Lung (tissue), 12 donors: ENCODE data around the gene LTBP2. TPM values are rescaled to one million over a fixed set of nuclear protein-coding genes. Genes with fewer than 3 reads are reported as not detected.
A peak's percentile ranks its signal among the peaks of the same experiment; 100 is the strongest.

Experiments
- ATAC-seq: fragments of 200-7000 bp; cut with Tn5 transposase; one replicate; pipeline ENCODE4 v1.9.1; 2020; ENCODE audit warnings: moderate number of reproducible peaks; ENCODE audit not compliant: insufficient read depth, low FRiP score
- DNase-seq, 3 donors: peaks; one replicate each; pipeline ENCODE4 v3.0.0-alpha.2; 2013 to 2017
- H3K27ac ChIP-seq, 2 donors: one replicate each; pipeline ENCODE4 v1.5.1; 2013; ENCODE audit warnings: mild to moderate bottlenecking in 2 of 2, moderate library complexity in 2 of 2, control low read depth in 1 of 2, inconsistent platforms in 1 of 2, low read depth in 1 of 2, low read length in 1 of 2
- H3K27me3 ChIP-seq, 3 donors: one replicate each; pipeline ENCODE4 v1.5.1; 2013; ENCODE audit warnings: low read length in 2 of 3; ENCODE audit not compliant: control insufficient read depth in 3 of 3, insufficient read depth in 3 of 3
- H3K36me3 ChIP-seq, 4 donors: one replicate each; pipeline ENCODE4 v1.5.1; 2013; ENCODE audit warnings: low read length in 4 of 4, mild to moderate bottlenecking in 1 of 4, moderate library complexity in 1 of 4; ENCODE audit not compliant: control insufficient read depth in 4 of 4, insufficient read depth in 4 of 4
- H3K4me1 ChIP-seq, 5 donors: one replicate each; pipeline ENCODE4 v1.5.1; 2013; ENCODE audit warnings: low read length in 5 of 5, mild to moderate bottlenecking in 2 of 5, moderate library complexity in 1 of 5; ENCODE audit not compliant: control insufficient read depth in 5 of 5, insufficient read depth in 5 of 5
- H3K4me3 ChIP-seq: one replicate; pipeline ENCODE4 v1.5.1; 2013; ENCODE audit warnings: mild to moderate bottlenecking, control low read depth, moderate library complexity
- H3K9ac ChIP-seq, 2 donors: one replicate each; pipeline ENCODE4 v1.5.1; 2013; ENCODE audit warnings: low read length in 2 of 2, control low read depth in 1 of 2; ENCODE audit not compliant: insufficient read depth in 1 of 2
- H3K9me3 ChIP-seq, 4 donors: one replicate each; pipeline ENCODE4 v1.5.1; 2013; ENCODE audit warnings: low read length in 3 of 4, mild to moderate bottlenecking in 1 of 4, moderate library complexity in 1 of 4; ENCODE audit not compliant: control insufficient read depth in 4 of 4, insufficient read depth in 3 of 4
- WGBS, 2 donors: extraction: QIAGEN DNeasy Blood & Tissue Kit; methylation state at CpG; one replicate each; pipeline ENCODE4 v1.1.7; 2013; 5-methylcytosine and 5-hydroxymethylcytosine counted together
- polyA plus RNA-seq, 2 donors: library from polyadenylated mRNA; stranded (reverse); fragments of 200-250 nt; gene quantifications; one replicate each; pipeline ENCODE4 v1.2.1, GENCODE V29; 2013
- total RNA-seq, 2 donors: library from RNA; depleted of rRNA in 1 of 2; stranded (reverse); fragments of >200 nt in 1 of 2; gene quantifications; one replicate each; pipeline ENCODE4 v1.2.1, GENCODE V29; 2014 to 2021
- TF ChIP-seq, protein P1 (sequence below): IDR thresholded peaks from 2 replicates; pipeline ENCODE4 v1.5.1; 2012; ENCODE audit warnings: mild to moderate bottlenecking; ENCODE audit errors: control extremely low read depth, extremely low read depth
- donor health status: control.
- donor health status: control.
- donor health status: Bipolar disorder and iron deficiency.
- donor health status: healthy.
- donor health status: DM: yes; HTN: yes; CAD: no.

LTBP2 gene
- total and polyA plus RNA-seq, 4 donors, result 13.2 to 78.4 (median 25.8) TPM

DNA sequence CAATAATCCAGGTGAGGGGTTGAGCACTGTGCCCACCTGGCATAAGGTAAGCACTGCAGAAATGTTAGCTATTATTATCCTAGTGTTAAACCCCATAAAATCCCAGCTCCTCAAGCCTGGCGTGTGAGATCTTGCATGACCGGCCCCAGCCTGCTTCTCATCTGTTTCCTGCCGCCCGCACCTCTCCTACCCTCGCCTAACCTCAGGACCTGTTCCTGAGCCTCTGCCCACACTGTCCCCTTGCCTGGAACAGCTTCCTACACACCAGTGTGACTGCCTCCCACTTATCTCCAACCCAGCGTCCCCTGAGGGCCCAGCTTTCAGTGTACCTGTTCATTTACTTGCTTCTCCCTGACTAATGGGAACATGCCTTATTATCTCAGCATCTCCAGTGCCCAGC is 93.8 kb downstream of the LTBP2 start:
- TF ChIP-seq, protein P1, sequence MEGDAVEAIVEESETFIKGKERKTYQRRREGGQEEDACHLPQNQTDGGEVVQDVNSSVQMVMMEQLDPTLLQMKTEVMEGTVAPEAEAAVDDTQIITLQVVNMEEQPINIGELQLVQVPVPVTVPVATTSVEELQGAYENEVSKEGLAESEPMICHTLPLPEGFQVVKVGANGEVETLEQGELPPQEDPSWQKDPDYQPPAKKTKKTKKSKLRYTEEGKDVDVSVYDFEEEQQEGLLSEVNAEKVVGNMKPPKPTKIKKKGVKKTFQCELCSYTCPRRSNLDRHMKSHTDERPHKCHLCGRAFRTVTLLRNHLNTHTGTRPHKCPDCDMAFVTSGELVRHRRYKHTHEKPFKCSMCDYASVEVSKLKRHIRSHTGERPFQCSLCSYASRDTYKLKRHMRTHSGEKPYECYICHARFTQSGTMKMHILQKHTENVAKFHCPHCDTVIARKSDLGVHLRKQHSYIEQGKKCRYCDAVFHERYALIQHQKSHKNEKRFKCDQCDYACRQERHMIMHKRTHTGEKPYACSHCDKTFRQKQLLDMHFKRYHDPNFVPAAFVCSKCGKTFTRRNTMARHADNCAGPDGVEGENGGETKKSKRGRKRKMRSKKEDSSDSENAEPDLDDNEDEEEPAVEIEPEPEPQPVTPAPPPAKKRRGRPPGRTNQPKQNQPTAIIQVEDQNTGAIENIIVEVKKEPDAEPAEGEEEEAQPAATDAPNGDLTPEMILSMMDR, result no peak
- Histone ChIP-seq H3K4me1 (peaks cover 0 to 16% (median 0%) of the 10 kb centered on the region in 5 donors), H3K9ac (no peak overlapping the region), H3K36me3 (no peaks in the 10 kb centered on the region), H3K9me3 (no peaks in the 10 kb centered on the region), H3K27me3 (no peaks in the 10 kb centered on the region), H3K27ac (no peak overlapping the region), H3K4me3 (no peak overlapping the region)
- 46 to 77% methylated on average over 6 of the region's 6 CpGs for WGBS, 2 donors
- DNase-seq (no peak), ATAC-seq (no peak)

DNA sequence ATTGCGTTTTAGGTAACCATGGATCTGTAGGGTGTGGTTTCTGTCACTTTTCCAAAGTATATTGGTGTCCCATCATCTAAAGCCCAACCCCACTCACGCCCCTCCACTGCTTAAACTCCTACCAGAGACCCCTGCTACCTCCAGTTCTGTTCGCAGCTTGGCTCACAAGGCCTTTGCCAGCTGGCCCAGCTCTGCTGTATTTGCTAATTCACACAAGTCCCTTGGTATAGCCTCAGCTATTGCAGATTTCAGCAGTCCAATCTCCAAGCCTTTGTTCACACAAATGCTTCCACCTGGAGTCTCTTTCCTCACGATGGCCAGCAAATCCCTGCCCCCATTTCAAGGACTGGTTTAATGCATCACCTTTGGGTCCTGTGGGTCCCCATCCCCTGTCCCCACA is 94.3 kb downstream of the LTBP2 start:
- Histone ChIP-seq H3K4me1 (peaks cover 0 to 16% (median 0%) of the 10 kb centered on the region in 5 donors), H3K9me3 (no peaks in the 10 kb centered on the region), H3K27ac (no peak overlapping the region), H3K27me3 (no peaks in the 10 kb centered on the region), H3K9ac (no peak overlapping the region), H3K36me3 (no peaks in the 10 kb centered on the region), H3K4me3 (no peak overlapping the region)
- ATAC-seq, result no peak
- TF ChIP-seq, protein P1, result no peak
- DNase-seq, result no peak
- whole genome bisulfite sequencing, 2 donors, result 84 to 89% methylated on average over 4 of the region's 4 CpGs

DNA sequence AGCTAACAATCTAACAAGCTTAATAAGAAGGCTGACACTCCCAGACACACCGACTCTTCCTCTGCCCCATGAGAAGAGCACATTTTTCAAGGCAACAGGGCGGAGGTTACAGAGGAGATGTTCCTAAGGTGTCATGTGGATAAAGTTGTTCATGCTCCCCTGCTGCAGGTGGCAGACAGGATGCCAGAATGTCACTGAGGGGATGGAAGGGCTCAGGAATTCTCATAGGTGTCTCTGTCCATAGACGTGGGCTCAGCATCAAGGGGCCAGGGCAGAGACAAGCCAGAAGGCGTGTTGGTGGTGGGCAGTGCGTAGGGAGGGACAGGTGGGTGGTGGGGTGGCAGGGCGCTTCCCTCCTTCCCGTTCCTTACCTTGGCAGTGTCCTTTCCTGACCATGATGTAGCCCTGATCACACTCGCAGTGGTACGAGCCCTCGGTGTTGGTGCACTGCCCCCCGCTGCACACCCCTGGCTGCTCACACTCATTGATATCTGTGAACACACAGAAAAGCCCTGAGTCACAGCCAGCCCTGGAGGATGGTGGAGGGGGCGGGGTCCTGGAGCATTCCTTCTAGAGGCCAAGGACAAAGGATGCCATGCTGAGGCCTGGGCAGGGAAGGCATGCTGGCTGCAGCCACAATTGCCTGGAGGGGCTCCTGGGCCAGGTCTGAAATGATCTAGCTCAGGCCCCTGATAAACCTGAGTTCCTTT is 95.4 kb downstream of the LTBP2 start:
- no peak overlapping the region for H3K9ac ChIP-seq
- peaks cover 0 to 16% (median 0%) of the 10 kb centered on the region in 5 donors for H3K4me1 ChIP-seq
- ATAC-seq, result no peak
- H3K4me3 ChIP-seq, result no peak overlapping the region
- 90 to 96% methylated on average over 12 of the region's 12 CpGs for WGBS, 2 donors
- H3K27ac ChIP-seq, result no peak overlapping the region
- TF ChIP-seq, protein P1, result no peak
- no peaks in the 10 kb centered on the region for H3K9me3 ChIP-seq
- no peaks in the 10 kb centered on the region for H3K36me3 ChIP-seq
- peaks cover 0 to 2% (median 0%) of the 10 kb centered on the region in 3 donors for H3K27me3 ChIP-seq
- DNase-seq, result peak in 1 of 3 donors; percentile 31
